Mesenchymal stem cell (in vitro differentiated cells and primary cell): ENCODE results near the gene WFDC1.

Experiments
- DNase-seq: peaks from one replicate; pipeline ENCODE4 v3.0.0-alpha.2; 2013
- H2AFZ ChIP-seq: one replicate; pipeline ENCODE4 v1.6.1; 2013; ENCODE audit warnings: low read depth, mild to moderate bottlenecking, control low read depth, inconsistent platforms, low read length, moderate library complexity
- H2AK5ac ChIP-seq: 2 replicates; pipeline ENCODE4 v1.6.1; 2013; ENCODE audit warnings: low read length, moderate library complexity, mild to moderate bottlenecking, inconsistent platforms; ENCODE audit not compliant: severe bottlenecking
- H2BK120ac ChIP-seq: one replicate; pipeline ENCODE4 v1.6.1; 2013; ENCODE audit warnings: low read depth, mild to moderate bottlenecking, inconsistent platforms, low read length, moderate library complexity
- H2BK12ac ChIP-seq, 2 experiments: one replicate each; pipeline ENCODE4 v1.6.1; 2013; ENCODE audit warnings: inconsistent platforms in 2 of 2, low read length in 2 of 2, mild to moderate bottlenecking in 2 of 2, moderate library complexity in 2 of 2, control low read depth in 1 of 2
- H2BK15ac ChIP-seq: one replicate; pipeline ENCODE4 v1.6.1; 2013; ENCODE audit warnings: mild to moderate bottlenecking, low read depth, inconsistent platforms; ENCODE audit not compliant: poor library complexity, severe bottlenecking
- H2BK5ac ChIP-seq: 2 replicates; pipeline ENCODE4 v1.6.1; 2013; ENCODE audit warnings: low read depth, mild to moderate bottlenecking, low read length, control low read depth, inconsistent platforms; ENCODE audit not compliant: poor library complexity, severe bottlenecking
- H3K14ac ChIP-seq, 2 experiments: one replicate each; pipeline ENCODE4 v1.6.1; 2013; ENCODE audit warnings: inconsistent platforms in 2 of 2, low read length in 2 of 2, control low read depth in 1 of 2, mild to moderate bottlenecking in 1 of 2, moderate library complexity in 1 of 2
- H3K18ac ChIP-seq, 2 experiments: one replicate each; pipeline ENCODE4 v1.6.1; 2013; ENCODE audit warnings: inconsistent platforms in 2 of 2, low read length in 2 of 2, control low read depth in 1 of 2, low read depth in 1 of 2, mild to moderate bottlenecking in 1 of 2
- H3K23ac ChIP-seq, 2 experiments: one replicate each; pipeline ENCODE4 v1.6.1; 2013; ENCODE audit warnings: inconsistent platforms in 2 of 2, low read length in 2 of 2, mild to moderate bottlenecking in 2 of 2, moderate library complexity in 2 of 2, control low read depth in 1 of 2
- H3K27ac ChIP-seq: 2 replicates; pipeline ENCODE4 v1.5.1; 2013; ENCODE audit warnings: mild to moderate bottlenecking, moderate library complexity, low read length, control low read depth, inconsistent platforms; ENCODE audit not compliant: poor library complexity, severe bottlenecking
- H3K27me3 ChIP-seq, 2 experiments: 2 replicates each; pipeline versions ENCODE4 v1.6.1 to v1.7.0; 2013; ENCODE audit warnings: low read length in 2 of 2, mild to moderate bottlenecking in 2 of 2, moderate library complexity in 2 of 2, control low read depth in 1 of 2, inconsistent platforms in 1 of 2; ENCODE audit not compliant: control insufficient read depth in 1 of 2, insufficient read depth in 1 of 2
- H3K36me3 ChIP-seq, 2 experiments: 2 replicates each; pipeline versions ENCODE4 v1.6.1 to v1.7.0; 2013; ENCODE audit warnings: low read length in 2 of 2, control low read depth in 1 of 2, inconsistent platforms in 1 of 2, low read depth in 1 of 2, mild to moderate bottlenecking in 1 of 2; ENCODE audit not compliant: insufficient read depth in 2 of 2, control insufficient read depth in 1 of 2
- H3K4ac ChIP-seq, 2 experiments: one replicate each; pipeline ENCODE4 v1.6.1; 2013; ENCODE audit warnings: inconsistent platforms in 2 of 2, low read length in 2 of 2, mild to moderate bottlenecking in 2 of 2, moderate library complexity in 2 of 2, control low read depth in 1 of 2, low read depth in 1 of 2
- H3K4me1 ChIP-seq: 2 replicates; pipeline ENCODE4 v1.6.1; 2013; ENCODE audit warnings: low read depth, low read length, control low read depth; ENCODE audit not compliant: control insufficient read depth, insufficient read depth
- H3K4me2 ChIP-seq: 2 replicates; pipeline ENCODE4 v1.6.1; 2013; ENCODE audit warnings: low read length, mild to moderate bottlenecking, inconsistent platforms; ENCODE audit not compliant: poor library complexity, severe bottlenecking
- H3K4me3 ChIP-seq, 2 experiments: 2 replicates each; pipeline versions ENCODE4 v1.5.1 to v1.7.0; 2013; ENCODE audit warnings: low read length in 2 of 2, mild to moderate bottlenecking in 2 of 2, control low read depth in 1 of 2, low read depth in 1 of 2; ENCODE audit not compliant: insufficient read depth in 1 of 2
- H3K79me1 ChIP-seq: replicated peaks from 2 replicates; pipeline ENCODE4 v1.6.1; 2013; ENCODE audit warnings: mild to moderate bottlenecking, control low read depth, low read length, inconsistent platforms; ENCODE audit not compliant: poor library complexity, severe bottlenecking
- H3K9ac ChIP-seq: 2 replicates; pipeline ENCODE4 v1.7.0; 2013; ENCODE audit warnings: mild to moderate bottlenecking, low read length, moderate library complexity
- H3K9me3 ChIP-seq: 2 replicates; pipeline ENCODE4 v1.7.0; 2013; ENCODE audit warnings: mild to moderate bottlenecking, low read length; ENCODE audit not compliant: control insufficient read depth
- H4K8ac ChIP-seq: one replicate; pipeline ENCODE4 v1.6.1; 2013; ENCODE audit warnings: inconsistent platforms, mild to moderate bottlenecking, low read length, moderate library complexity
- H4K91ac ChIP-seq: one replicate; pipeline ENCODE4 v1.6.1; 2013; ENCODE audit warnings: mild to moderate bottlenecking, low read length, inconsistent platforms
- WGBS: methylation state at CpG from one replicate; pipeline ENCODE4 v1.1.7; 2013; ENCODE audit warnings: mixed read lengths; 5-methylcytosine and 5-hydroxymethylcytosine counted together

Gene WFDC1

GRCh38 chr16:84277244-84277823, 17.3 kb upstream of the WFDC1 start:
- H3K79me1 ChIP-seq: no peaks in the 10 kb centered on the region
- no peaks in the 10 kb centered on the region for H3K36me3 ChIP-seq
- no peak overlapping the region for H2BK5ac ChIP-seq
- no peak overlapping the region for H4K8ac ChIP-seq
- H3K18ac ChIP-seq: no peak overlapping the region
- no peak overlapping the region for H2AK5ac ChIP-seq
- no peak overlapping the region for H3K4me3 ChIP-seq
- no peak overlapping the region for H2BK120ac ChIP-seq
- no peak overlapping the region for H2BK12ac ChIP-seq
- H3K23ac ChIP-seq: no peak overlapping the region
- no peak overlapping the region for H3K27ac ChIP-seq
- peaks cover 33 to 76% of the 10 kb centered on the region in 2 experiments for H3K27me3 ChIP-seq
- H3K9me3 ChIP-seq: no peaks in the 10 kb centered on the region
- DNase-seq: peak; percentile 48
- no peak overlapping the region for H3K4me2 ChIP-seq
- no peaks in the 10 kb centered on the region for H3K4me1 ChIP-seq
- no peak overlapping the region for H4K91ac ChIP-seq
- H2BK15ac ChIP-seq: no peak overlapping the region
- no peak overlapping the region for H3K9ac ChIP-seq
- H3K4ac ChIP-seq: no peak overlapping the region
- H2AFZ ChIP-seq: no peak overlapping the region
- 24% methylated on average over 10 of the region's 10 CpGs for WGBS
- no peak overlapping the region for H3K14ac ChIP-seq

- no peak overlapping the region for H3K4me3 ChIP-seq
- H2BK12ac ChIP-seq: no peak overlapping the region
- no peak overlapping the region for H2AK5ac ChIP-seq
- no peak overlapping the region for H3K23ac ChIP-seq
- H4K8ac ChIP-seq: no peak overlapping the region
- H4K91ac ChIP-seq: no peak overlapping the region
- no peak overlapping the region for H2BK120ac ChIP-seq
- no peak overlapping the region for H3K4me2 ChIP-seq
- H3K14ac ChIP-seq: no peak overlapping the region
- no peaks in the 10 kb centered on the region for H3K4me1 ChIP-seq
- no peak overlapping the region for H3K9ac ChIP-seq
- 90% methylated on average over 12 of the region's 12 CpGs for WGBS
- no peak overlapping the region for H3K4ac ChIP-seq
- H3K27ac ChIP-seq: no peak overlapping the region
- DNase-seq: no peak
- peaks cover 35 to 69% of the 10 kb centered on the region in 2 experiments for H3K27me3 ChIP-seq
- no peak overlapping the region for H2BK5ac ChIP-seq
- no peaks in the 10 kb centered on the region for H3K79me1 ChIP-seq
- no peaks in the 10 kb centered on the region for H3K36me3 ChIP-seq
- no peak overlapping the region for H2AFZ ChIP-seq
- no peaks in the 10 kb centered on the region for H3K9me3 ChIP-seq
- H3K18ac ChIP-seq: no peak overlapping the region
- H2BK15ac ChIP-seq: no peak overlapping the region
Measured at GRCh38 chr16:84278333-84278732, 16.3 kb upstream of the WFDC1 start.

DNA sequence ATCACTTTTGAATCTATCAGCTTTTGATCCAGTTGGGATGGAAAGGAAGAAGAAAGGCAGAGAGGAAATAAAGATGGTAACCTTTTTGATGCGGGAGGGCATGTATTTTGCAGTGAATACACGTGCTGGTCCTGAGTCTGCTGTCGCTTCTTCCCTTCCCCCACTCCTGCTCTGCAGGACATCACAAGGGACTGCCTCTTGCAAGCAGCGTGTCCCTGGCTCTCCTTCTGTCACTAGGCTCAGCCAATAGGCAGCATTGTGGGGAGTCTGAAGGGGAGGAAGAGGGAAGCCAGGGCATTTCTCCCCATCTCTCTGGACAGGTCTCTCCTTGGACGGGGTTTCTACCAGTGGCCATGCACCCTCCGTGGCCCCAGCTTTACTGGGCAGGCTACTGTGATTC, 15.7 kb upstream of the WFDC1 start:
- no peak overlapping the region for H2BK12ac ChIP-seq
- H3K23ac ChIP-seq: no peak overlapping the region
- H2BK15ac ChIP-seq: no peak overlapping the region
- H3K14ac ChIP-seq: no peak overlapping the region
- H3K18ac ChIP-seq: no peak overlapping the region
- no peaks in the 10 kb centered on the region for H3K36me3 ChIP-seq
- no peak overlapping the region for H4K91ac ChIP-seq
- H3K4me1 ChIP-seq: peaks cover 2% of the 10 kb centered on the region
- H3K27me3 ChIP-seq: peaks cover 41 to 70% of the 10 kb centered on the region in 2 experiments
- H3K4ac ChIP-seq: no peak overlapping the region
- H3K27ac ChIP-seq: no peak overlapping the region
- no peak for DNase-seq
- no peaks in the 10 kb centered on the region for H3K9me3 ChIP-seq
- no peak overlapping the region for H3K4me3 ChIP-seq
- H3K4me2 ChIP-seq: no peak overlapping the region
- H3K79me1 ChIP-seq: no peaks in the 10 kb centered on the region
- no peak overlapping the region for H2AK5ac ChIP-seq
- H4K8ac ChIP-seq: no peak overlapping the region
- no peak overlapping the region for H2BK5ac ChIP-seq
- H2AFZ ChIP-seq: no peak overlapping the region
- 31% methylated on average over 6 of the region's 6 CpGs for WGBS
- no peak overlapping the region for H3K9ac ChIP-seq
- H2BK120ac ChIP-seq: no peak overlapping the region

GRCh38 chr16:84279881-84280280, 14.8 kb upstream of the WFDC1 start:
- Histone ChIP-seq H3K79me1 (no peaks in the 10 kb centered on the region), H3K14ac (no peak overlapping the region), H3K4ac (no peak overlapping the region), H3K23ac (no peak overlapping the region), H2BK15ac (no peak overlapping the region), H4K91ac (no peak overlapping the region), H3K4me1 (peaks cover 7% of the 10 kb centered on the region), H2BK120ac (no peak overlapping the region), H3K4me2 (no peak overlapping the region), H3K9me3 (no peaks in the 10 kb centered on the region), H2BK5ac (no peak overlapping the region), H2AK5ac (no peak overlapping the region), H3K27me3 (peaks cover 41 to 66% of the 10 kb centered on the region in 2 experiments), H4K8ac (no peak overlapping the region), H2BK12ac (no peak overlapping the region), H3K36me3 (no peaks in the 10 kb centered on the region), H3K4me3 (no peak overlapping the region), H3K18ac (no peak overlapping the region), H2AFZ (no peak overlapping the region), H3K27ac (no peak overlapping the region), H3K9ac (no peak overlapping the region)
- 89% methylated on average over 12 of the region's 12 CpGs for WGBS
- no peak for DNase-seq
